Testis (tissue), 3 donors: ENCODE measurements around the gene LPP. TPM values are rescaled to one million over a fixed set of nuclear protein-coding genes. Genes with fewer than 3 reads are reported as not detected.

Experiments
- DNase-seq: peaks from one replicate; pipeline ENCODE4 v3.0.0-alpha.2; 2019
- H3K27ac ChIP-seq, 2 donors: fragments of 200-600 bp; sonication (generic); one replicate each; pipeline ENCODE4 v1.5.1; 2019
- H3K27me3 ChIP-seq: fragments of 200-600 bp; sonication (generic); one replicate; pipeline ENCODE4 v1.5.1; 2019
- H3K36me3 ChIP-seq: fragments of 200-600 bp; sonication (generic); one replicate; pipeline ENCODE4 v1.5.1; 2017; ENCODE audit warnings: low read depth; ENCODE audit errors: missing control alignments
- H3K4me1 ChIP-seq: fragments of 200-600 bp; sonication (generic); one replicate; pipeline ENCODE4 v1.5.1; 2019
- H3K4me3 ChIP-seq, 2 donors: fragments of 200-600 bp; sonication (generic); one replicate each; pipeline ENCODE4 v1.5.1; 2017 to 2019
- H3K9me3 ChIP-seq: fragments of 200-600 bp; sonication (generic); one replicate; pipeline ENCODE4 v1.5.1; 2017
- POLR2A ChIP-seq: fragments of 450-650 bp; IDR thresholded peaks from one replicate; pipeline ENCODE4 v1.6.1; 2017; ENCODE audit warnings: antibody characterized with exemption, mild to moderate bottlenecking, moderate library complexity
- WGBS, 2 donors: methylation state at CpG; one replicate each; pipeline ENCODE4 v1.1.5; 2018; 5-methylcytosine and 5-hydroxymethylcytosine counted together
- intact Hi-C: fragments of 100-400 bp; cut with DNase I; formaldehyde crosslinking; loops from one replicate; pipeline ENCODE4 v1.15.1; 2023; ENCODE audit warnings: low total_unique reads
- polyA plus RNA-seq: library from polyadenylated mRNA; stranded (reverse); fragments of 350-450 nt; fragmentation: Illumina TruSeq; extraction: RNeasy Lipid Tissue Mini Kit (QIAGEN cat#74804); gene quantifications from one replicate; pipeline ENCODE4 v1.2.3, GENCODE V29; 2014; ENCODE audit warnings: low read depth, low replicate concordance; ENCODE audit not compliant: insufficient read depth
- total RNA-seq, 2 donors: library from RNA; depleted of rRNA; stranded (reverse); fragments of >200 nt; gene quantifications; one replicate each; pipeline ENCODE4 v1.2.3, GENCODE V29; 2016
- TF ChIP-seq, protein P1 (sequence below), 3 experiments: fragments of 450-650 bp in 2 of 3; fragments of 200-600 bp in 1 of 3; sonication (generic) in 1 of 3; IDR thresholded peaks; one replicate each; pipeline ENCODE4 v1.5.1; 2016 to 2019; ENCODE audit warnings: antibody characterized with exemption in 3 of 3, mild to moderate bottlenecking in 2 of 3, moderate library complexity in 1 of 3

Gene LPP
- total and polyA plus RNA-seq, 3 donors from 2014 or later = 89.9 to 135 (median 132) TPM

DNA sequence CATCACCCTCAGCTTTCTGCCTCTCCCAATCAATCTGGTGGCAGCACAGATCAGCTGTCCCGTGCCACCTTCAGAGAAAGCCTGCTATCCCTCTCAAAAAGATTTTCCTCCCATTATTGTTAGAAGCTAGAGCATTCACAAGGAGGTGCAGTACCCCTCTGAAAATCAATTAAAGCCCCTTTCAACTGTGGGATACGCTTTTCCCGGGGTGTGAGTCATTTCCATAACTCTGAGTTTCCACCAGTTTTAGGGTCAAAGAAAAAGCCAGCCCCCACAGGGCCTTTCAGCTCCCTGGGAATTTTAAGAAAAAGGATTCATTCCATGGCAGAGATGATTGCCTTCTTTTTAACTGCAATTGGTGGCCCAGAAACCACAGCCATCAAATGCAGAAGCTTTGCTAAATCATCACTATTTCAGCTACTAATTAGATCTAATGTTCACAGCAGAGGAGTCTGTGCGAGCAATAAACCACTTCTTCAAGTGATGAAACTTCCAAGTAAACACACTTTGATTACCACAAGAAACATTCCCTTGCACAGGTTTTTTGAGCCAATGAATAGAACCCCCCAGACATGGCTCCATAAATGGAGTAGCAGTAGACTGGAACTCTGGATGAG is 747.8 kb downstream of the LPP start:
- peaks cover 9% of the 10 kb centered on the region for H3K4me1 ChIP-seq
- no peak overlapping the region for H3K27ac ChIP-seq
- H3K36me3 ChIP-seq = no peaks in the 10 kb centered on the region
- DNase-seq = no peak
- 81 to 94% methylated on average over 4 of the region's 4 CpGs for WGBS, 2 donors
- TF ChIP-seq POLR2A = no peak
- TF ChIP-seq, protein P1, sequence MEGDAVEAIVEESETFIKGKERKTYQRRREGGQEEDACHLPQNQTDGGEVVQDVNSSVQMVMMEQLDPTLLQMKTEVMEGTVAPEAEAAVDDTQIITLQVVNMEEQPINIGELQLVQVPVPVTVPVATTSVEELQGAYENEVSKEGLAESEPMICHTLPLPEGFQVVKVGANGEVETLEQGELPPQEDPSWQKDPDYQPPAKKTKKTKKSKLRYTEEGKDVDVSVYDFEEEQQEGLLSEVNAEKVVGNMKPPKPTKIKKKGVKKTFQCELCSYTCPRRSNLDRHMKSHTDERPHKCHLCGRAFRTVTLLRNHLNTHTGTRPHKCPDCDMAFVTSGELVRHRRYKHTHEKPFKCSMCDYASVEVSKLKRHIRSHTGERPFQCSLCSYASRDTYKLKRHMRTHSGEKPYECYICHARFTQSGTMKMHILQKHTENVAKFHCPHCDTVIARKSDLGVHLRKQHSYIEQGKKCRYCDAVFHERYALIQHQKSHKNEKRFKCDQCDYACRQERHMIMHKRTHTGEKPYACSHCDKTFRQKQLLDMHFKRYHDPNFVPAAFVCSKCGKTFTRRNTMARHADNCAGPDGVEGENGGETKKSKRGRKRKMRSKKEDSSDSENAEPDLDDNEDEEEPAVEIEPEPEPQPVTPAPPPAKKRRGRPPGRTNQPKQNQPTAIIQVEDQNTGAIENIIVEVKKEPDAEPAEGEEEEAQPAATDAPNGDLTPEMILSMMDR (IDR thresholded peaks at IDR 0.05) = no peak
- no peak overlapping the region for H3K4me3 ChIP-seq
- H3K9me3 ChIP-seq = no peaks in the 10 kb centered on the region
- intact Hi-C loops = no loop called here
- H3K27me3 ChIP-seq = no peaks in the 10 kb centered on the region

DNA sequence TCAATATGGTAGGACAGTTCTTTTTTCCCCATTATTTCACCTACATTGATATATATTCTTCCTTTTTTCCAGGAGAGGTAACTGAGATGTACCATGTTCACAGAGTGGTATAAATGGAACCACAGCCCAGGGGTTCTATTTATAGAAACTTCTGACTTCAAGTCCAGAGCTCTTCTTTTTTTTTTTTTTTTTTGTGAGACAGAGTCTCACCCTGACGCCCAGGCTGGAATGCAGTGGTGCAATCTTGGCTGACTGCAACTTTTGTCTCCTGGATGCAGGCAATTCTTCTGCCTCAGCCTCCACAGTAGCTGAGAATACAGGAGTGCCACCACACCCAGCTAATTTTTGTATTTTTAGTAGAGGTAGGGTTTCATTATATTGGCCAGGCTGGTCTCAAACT is 750.7 kb downstream of the LPP start:
- WGBS, 2 donors = 30 to 44% methylated on average over 1 of the region's 1 CpG
- Histone ChIP-seq H3K4me3 (no peak overlapping the region), H3K36me3 (no peaks in the 10 kb centered on the region), H3K27ac (no peak overlapping the region), H3K27me3 (no peaks in the 10 kb centered on the region), H3K4me1 (peaks cover 9% of the 10 kb centered on the region), H3K9me3 (no peaks in the 10 kb centered on the region)
- no peak for DNase-seq
- intact Hi-C loops = no loop called here
- TF ChIP-seq, protein P1 (IDR thresholded peaks at IDR 0.05) = no peak
- no peak for TF ChIP-seq POLR2A

DNA sequence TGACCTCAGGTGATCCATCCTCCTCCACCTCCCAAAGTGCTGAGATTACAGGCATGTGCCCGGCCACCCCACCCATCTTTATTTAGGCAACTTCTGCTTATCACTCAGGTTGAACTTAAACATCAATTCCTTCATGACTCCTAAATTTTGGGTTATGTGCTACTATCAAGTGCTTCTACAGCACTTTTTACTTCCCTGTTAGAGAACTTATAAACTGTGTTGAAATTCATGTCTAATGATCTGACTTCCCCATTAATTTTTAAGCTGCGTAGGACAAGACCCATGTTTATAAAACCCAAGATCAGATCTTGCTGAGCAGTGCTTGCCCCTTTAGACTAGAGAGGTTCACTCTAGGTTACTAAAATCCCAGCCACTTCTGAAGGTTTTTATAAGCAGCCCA is 751.6 kb downstream of the LPP start:
- TF ChIP-seq POLR2A = no peak
- TF ChIP-seq, protein P1 (IDR thresholded peaks at IDR 0.05) = no peak
- Histone ChIP-seq H3K27ac (no peak overlapping the region), H3K4me3 (no peak overlapping the region), H3K4me1 (peaks cover 9% of the 10 kb centered on the region), H3K27me3 (no peaks in the 10 kb centered on the region), H3K9me3 (no peaks in the 10 kb centered on the region), H3K36me3 (no peaks in the 10 kb centered on the region)
- intact Hi-C loops = no loop called here
- no peak for DNase-seq
- 74 to 95% methylated on average over 2 of the region's 2 CpGs for WGBS, 2 donors

DNA sequence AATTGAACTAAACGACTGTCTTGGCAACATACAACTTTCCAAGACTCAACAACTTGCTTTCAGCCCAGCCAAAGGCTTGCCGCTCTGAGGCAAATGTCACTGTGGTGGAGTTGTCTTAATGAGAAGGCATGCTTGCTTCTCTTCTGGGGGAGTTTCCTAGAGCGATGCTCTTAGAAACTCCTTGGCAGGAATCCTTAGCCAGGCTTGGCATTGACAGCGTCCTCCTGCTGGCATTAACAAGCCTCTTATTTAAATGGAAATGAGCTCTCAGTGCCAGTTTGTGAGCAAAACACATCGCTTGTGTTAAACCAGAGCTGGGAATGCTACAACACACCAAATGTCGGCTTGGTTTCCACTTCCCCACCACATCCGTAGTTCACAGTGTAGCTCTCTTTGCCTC is 752.3 kb downstream of the LPP start:
- peak; percentile 56 for DNase-seq
- H3K27me3 ChIP-seq = no peaks in the 10 kb centered on the region
- H3K9me3 ChIP-seq = no peaks in the 10 kb centered on the region
- no peak overlapping the region for H3K27ac ChIP-seq
- H3K36me3 ChIP-seq = no peaks in the 10 kb centered on the region
- intact Hi-C loops = no loop called here
- WGBS, 2 donors = 73 to 94% methylated on average over 7 of the region's 7 CpGs
- H3K4me1 ChIP-seq = peaks cover 9% of the 10 kb centered on the region
- TF ChIP-seq, protein P1 (IDR thresholded peaks at IDR 0.05) = no peak
- no peak for TF ChIP-seq POLR2A
- no peak overlapping the region for H3K4me3 ChIP-seq
